Renal cortical epithelial cell (primary cell): ENCODE data around the gene TNKS1BP1. TPM values are rescaled to one million over a fixed set of nuclear protein-coding genes. Genes with fewer than 3 reads are reported as not detected.

ENCODE experiments used
- DNase-seq: peaks from one replicate; pipeline ENCODE4 v3.0.0-alpha.2; 2011; ENCODE audit warnings: low read depth
- total RNA-seq: library from RNA; depleted of rRNA; stranded (reverse); fragments of >200 nt; gene quantifications from 2 replicates; pipeline ENCODE4 v1.2.3, GENCODE V29; 2014

The TNKS1BP1 gene
- total RNA-seq, 1 donor from 2014 or later, result 157 TPM

DNA sequence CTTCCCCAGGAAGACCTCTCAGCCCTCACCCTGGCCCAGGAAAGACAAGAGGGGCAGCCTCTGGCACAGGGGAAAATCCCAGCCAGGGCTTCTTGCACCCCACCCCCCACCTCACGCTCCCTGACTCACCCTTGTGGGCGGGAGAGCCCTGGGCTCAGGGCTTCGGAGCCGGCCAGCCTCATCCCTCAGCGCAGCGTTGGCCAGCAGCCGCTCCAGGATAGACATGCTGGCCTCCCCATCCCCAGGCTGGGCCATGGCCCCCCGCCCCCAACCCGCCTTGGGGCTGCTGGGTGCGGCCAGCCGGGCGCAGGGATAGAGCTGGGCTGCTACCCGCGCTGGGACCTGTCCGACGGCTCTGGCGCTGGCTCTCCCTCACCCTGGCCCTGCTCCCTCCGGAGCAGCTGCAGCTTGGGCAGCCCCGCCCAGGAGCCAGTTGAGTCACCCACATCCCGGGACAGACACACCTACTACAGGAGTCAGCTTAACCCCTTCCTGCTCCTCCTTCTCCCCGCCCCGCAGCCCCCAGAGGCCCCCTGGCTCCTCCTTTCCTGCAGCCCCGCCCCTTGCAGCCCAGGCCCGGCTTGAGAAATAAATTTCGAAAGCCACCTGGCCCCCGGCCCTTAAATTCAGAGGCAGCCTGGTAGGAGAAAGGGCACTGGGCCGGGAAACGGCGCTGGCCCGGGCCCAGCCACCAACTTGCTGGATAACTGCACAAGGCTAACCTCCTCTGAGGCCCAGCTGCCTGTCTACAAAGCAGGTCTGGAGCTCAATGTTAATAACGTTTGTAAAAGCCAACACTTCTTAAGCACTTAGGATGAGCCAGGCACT, 13.4 kb downstream of the TNKS1BP1 start:
- DNase-seq, result peak; percentile 93

DNA sequence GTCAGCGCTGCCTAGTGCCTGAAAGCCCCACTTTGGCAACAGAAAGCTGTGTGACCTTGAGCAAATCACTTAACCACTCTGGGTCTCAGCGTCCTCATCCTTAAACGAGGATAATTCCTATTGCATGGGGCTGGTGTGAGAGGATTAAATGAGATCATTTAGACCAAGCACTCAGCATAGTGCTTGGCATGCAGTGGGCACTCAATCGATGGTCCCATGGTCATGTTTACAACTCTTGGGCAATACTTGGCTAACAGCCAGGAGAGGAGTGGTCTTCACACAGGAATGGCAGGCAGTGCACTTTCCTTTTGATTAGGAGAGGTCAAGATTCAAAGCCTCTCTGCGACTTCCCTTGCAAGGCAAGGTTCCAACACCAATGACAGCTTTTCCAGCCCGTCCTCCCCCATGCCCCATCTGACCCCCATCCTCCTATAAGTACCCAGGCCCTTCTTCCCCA, 14.1 kb downstream of the TNKS1BP1 start:
- DNase-seq, result peak; percentile 72

DNA sequence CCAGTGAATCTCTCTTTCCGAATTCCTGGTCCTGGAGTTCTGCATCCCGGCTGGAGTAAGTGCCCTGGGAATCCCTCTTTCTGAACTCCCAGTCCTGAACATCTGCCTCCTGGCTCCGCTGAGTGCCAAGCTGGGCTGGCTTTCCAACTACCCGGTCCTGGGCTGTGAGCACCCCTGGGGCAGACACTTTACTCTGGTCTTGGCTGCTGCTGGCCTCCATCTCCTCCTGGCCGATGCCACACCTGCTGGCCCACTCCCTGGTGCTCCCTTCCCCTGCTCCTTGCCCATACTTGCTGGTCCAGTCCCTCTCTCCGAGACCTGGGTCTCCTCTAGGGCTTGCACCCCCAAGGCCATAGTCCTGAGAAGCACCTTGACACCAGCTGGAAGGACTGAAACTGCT, 14.7 kb downstream of the TNKS1BP1 start:
- no peak for DNase-seq

DNA sequence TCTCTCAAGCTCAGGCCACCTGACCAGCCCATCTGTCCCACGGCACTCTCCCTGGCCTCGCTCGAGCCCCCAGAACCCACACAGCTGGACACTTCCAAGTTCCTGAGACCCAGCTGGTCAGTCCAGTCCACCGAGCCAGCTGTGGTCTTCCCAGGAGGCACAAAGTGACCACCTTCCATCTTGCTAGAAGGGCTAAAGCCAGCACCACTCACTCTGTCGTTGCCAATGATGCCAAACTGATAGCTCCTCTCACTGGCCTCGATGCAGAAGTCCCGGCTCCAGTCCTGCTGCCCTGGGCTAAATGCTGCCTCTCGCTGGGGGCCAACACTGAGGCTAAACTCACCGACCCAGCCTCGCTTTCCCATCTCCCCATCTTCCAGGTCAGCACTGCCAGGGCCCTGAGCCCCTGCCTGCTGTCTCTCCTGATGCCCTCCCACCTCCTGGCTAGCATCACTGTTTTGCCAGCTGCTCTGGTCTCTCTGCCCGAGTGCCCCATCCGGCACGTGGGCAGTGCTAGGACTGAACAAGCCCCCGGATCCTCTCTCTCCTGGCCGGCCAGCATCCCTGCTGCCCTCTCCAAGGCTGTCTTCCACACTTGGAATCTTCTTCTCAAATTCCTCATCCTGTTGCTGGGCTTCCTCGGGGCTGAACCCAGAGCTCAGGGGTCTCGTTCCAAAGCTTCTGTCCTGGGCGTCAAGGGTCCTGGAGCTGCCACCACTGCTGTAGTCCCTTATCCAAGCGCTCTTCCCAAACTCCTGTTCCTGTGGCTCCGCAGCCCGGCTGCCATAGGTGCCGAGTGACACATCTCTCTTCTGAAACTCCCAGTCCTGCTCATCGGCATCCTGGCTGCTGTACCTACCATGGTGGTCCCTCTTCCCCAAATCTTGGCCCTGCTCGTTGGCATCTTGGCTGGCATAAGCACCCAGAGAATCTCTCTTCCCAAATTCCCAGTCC, 15.4 kb downstream of the TNKS1BP1 start:
- no peak for DNase-seq

DNA sequence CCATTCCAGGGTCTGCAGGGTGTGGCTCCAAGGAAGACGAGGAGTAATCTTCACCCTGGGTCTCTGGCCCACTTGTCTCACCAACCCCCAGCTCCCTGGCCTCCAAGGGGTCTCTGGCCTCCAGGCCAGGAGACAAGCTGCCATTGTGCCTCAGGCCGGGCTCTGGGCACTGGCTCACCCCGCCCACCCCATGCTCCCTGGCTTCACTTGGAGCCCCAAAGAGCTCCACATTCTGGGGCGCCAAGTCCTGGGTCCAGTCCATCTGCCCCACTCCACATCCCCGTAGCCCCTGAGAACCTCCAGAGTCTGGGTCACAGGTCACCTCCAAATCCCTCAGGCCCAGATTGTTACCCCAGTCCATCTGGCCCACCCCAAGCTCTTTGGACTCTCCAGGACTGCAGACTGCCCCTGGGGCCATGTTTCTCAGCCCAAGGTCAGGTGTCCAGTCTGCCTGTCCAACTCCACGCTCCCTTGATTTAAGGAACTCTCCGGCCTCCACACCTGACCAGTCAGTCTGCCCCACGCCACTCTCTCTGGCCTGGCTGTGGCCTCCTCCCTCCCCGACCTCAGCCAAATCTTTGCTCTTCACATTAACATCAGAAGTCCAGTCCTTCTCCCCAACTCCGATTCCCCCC, 16.2 kb downstream of the TNKS1BP1 start:
- DNase-seq, result no peak

DNA sequence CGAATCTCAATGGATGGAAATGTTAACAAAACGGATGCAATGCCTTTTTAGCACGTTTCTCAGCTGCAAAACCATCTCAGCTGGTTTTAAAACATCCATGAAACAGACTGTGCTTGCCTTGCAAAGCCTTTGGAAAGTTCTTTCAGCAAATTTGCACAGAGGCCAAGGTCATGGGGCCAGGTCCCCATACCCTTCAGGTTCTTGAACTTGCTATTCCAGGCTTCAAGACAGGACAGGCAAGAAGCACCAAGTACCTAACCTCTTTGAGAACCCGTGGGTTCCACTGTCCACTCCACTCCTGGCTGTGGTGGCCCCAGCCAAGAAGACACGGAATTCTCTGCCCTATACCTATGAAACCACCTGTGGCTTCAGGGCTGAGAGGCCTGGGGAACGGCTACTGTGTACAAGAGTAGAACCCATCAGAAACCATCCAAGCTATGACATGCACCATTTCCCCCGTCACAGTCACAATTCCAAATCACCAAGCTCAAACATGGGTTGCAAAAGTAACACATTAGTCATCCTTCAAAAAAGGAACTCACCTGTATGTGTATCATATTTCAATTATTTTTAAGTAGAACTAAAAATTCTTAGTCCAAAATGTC, 17.0 kb downstream of the TNKS1BP1 start:
- DNase-seq, result no peak

DNA sequence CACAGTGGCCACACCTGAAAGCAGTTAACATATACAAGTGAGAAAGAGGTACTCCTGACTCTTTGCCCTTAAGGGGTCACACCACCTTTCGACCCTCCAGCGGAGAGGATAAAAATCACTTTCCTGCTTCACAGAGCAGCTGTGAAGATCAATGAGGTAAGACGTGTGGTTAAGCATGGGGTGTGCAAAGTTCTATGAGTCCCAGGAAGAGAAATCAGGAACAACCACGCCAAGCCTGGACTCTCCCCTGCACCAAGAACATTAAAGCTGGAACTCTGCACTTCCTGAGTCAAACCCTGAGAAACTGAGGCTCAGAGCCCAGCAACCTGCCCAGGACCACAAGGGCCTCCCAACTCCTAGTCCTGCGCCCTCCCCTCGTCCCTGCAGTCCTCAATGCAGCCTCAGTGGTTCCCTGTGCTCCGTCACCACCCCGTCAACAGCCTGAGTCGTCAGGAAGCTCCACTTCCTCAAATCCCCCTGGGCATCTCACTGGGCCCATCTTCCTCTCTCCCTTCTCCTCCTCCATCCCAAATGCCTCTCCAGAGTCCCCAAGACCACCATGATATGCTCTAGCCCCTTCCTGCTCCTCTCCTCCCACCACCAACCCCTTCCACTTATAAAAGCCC, 17.7 kb downstream of the TNKS1BP1 start:
- peak; percentile 39 for DNase-seq

DNA sequence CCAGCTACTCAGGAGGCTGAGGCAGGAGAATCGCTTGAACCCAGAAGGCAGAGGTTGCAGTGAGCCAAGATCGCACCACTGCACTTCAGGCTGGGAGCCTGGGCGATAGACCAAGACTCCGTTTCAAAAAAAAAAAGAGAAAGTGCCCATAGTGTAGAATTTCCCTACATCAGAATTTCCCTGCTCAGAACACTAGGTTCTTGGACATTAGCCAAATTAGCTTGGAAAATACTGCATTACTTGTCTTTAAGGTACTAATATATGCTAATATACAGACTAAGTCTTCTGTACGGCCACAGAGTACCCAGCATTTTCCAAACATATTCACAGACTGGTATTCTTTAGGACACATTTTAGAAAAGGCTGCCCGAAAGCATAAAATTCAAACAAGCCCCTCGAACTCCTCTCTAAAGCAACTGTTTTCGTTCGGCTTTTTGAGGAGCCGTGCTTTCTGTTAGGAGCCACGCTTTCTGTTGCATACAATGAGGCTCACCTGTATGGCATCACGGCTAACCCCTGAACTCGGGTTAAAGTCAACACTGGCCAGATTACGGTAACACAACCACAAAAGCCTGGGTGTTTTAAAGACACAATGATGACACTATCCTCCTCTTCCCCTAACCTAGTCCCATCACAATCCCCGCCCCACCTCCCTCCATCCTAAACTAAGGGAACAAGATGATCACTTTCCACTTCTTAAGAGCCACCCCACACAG, 18.4 kb downstream of the TNKS1BP1 start:
- peak; percentile 48 for DNase-seq

DNA sequence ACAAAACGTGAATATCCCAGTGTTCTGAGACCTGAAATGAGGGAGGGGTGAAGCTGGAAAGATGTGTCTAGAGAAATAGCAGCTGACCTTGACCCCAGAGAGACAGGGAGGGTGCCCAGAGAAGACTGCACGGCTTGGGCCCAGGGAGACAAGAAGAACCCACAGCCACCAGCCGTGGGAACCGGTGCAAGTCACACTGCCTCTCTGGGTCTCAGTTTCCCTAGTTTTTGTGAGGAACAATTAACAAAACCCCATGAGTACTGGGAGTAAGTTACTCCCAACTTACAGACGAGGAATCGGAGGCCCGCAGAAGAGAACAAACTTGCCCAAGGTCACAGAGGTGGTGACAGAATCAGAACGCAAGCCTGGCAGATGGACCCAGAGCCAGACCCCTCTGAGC, 19.2 kb downstream of the TNKS1BP1 start:
- no peak for DNase-seq

DNA sequence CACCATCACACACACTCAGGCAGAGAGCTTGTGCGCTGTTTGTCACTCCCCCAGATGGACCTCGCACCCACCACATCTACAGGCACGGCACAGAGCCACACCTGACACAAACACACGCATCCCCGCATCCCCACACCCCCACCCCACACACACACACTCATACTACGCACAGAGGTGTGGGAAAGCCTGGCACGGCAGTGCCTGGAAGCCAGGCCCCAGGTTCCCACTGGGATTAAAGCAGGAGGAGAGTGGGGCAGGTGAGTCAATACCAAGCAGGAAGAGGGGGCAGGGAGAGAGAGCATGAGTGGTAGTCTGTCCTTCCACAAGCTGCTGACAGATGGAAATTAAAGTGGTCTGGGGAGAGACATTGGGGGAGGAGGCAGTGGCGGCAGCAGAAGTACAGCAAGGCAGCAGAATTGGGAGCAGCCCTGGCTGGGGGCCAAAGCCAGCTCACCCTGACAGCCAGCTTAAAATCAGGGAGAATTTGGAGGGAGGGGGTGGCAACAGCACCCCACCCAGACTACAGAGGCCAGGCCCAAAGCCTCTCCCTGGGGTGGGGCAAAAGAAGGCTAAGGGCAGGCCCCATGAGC, 20.7 kb downstream of the TNKS1BP1 start:
- no peak for DNase-seq

DNA sequence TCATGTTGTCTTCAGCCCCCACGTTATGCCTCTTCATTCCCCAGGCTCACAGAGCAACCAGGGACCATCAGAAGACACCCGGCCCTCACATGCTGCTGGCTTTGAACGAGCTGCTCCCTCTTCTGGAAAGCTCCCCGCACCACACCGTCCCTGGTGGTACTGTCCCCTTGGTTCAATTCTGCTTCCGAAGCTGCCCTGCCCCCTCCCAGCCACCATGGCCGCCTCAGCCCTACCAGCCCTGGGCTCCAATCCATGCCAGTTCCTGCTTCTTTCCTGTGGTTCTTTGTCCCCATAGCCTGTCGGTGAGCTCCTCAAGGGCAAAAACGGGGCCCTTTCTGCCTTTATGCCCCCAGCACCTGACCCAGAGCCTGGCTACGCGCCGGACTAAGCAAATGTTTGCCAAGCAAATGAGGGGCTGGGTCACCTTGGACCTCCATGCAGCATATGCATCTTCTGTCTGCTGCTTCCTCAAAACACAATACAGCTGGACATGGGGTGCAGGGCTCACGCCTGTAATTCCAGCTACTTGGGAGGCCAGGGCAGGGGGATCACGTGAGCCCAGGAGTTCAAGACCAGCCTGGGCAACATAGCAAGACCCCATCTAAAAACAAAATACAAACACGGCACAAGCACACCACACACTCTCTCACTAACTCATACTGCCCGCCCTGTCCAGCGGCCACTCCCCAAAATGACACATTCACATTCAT, 21.3 kb downstream of the TNKS1BP1 start:
- DNase-seq, result no peak

DNA sequence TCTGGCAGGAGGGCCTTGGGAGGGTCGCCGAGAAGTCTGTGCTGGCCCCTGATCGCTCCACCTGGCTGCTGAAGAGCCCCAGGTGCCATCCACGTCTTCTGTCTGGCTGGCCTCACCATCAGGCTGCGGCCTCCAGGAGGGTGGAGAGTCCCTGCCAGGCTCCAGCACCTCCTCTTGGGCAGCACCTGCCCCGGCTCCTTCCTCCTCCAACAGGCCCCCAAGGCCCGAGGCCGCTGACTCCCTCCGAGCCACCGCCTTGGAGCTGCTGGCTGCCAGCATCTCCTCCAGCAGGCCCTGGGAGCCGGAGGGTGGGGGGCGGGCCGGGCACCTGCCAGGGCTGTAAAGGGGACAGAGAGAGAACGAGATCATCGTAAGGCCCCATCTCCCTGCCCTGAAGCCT, 22.3 kb downstream of the TNKS1BP1 start:
- DNase-seq, result no peak

DNA sequence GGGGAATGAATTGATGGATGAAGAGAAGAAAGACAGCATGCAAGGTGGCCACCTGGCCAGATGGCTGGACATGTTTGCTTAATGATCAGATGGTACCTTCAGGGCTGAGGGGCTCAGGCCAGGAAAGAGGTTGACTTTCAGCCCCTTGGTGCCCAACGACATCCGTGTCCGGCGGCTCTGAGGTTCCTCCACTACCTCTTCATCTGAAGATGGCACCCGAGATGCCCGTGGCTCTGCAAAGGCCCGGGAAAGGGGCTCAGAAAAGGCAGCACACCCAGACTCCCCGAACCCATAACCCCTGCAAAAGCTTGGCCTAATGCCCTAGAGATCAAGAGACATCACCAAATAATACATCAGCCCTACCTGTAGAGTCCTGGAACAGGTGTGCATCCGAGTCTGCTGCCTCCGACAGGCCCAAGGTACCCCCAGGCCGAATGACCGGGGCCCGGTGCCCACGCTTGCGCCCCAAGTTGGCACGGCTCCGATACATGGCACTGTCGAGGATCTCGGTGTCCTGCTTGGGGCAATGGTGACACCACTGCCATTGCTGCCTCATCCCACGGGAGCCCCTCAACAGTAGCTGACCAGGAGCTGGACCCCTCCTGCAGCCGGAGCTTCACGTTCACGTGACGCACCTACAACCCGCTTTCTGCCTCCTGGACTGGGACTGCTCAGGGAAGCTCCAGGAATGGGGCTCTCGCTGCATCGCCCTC, 22.9 kb downstream of the TNKS1BP1 start:
- no peak for DNase-seq

DNA sequence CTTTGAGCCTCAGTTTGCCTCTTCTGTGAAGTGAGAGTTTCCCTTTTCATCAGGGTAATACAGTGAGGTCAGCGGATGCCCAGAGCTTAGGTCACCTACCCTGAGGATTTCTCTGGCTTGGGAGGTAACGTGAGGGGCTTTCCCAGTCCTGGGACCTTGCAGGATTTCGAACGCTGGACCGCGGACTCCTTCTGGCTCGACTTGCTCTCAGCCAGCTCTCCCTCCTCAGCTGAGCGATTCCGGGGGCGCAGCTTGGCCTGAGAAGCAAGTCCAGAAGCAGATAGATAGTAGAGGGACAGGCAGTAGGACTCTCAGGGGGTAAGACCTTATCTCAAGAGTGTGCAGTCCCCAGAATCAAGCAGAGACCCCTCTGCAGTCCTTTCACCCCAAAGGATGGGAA, 24.0 kb downstream of the TNKS1BP1 start:
- DNase-seq, result no peak

DNA sequence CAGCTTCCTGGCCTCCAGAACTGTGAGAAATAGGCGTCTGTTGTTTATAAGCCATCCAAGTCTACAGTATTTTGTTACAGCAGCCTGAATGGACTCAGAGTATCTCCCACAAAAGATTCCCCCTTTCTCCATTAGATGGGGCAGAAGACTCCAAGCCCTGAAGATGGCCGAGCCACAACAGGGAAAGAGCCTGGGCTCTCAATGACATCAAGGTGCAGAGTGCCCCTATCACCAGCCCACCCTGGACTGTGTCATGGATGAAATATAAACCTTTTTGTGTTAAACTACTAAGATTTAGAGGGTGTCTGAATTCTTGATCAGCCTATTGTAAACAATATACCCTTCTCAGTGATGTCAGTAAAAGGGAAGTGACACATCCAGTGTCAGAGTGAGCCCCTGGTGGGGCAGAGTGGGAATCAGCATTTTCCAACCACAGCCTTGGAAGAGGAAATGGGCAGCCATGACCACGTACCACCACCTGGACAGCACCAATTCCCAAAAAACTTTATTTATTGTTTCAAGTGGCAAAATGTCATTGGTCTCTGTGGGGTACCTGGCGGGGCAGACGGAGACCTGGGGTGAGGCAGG, 25.5 kb downstream of the TNKS1BP1 start:
- DNase-seq, result no peak

DNA sequence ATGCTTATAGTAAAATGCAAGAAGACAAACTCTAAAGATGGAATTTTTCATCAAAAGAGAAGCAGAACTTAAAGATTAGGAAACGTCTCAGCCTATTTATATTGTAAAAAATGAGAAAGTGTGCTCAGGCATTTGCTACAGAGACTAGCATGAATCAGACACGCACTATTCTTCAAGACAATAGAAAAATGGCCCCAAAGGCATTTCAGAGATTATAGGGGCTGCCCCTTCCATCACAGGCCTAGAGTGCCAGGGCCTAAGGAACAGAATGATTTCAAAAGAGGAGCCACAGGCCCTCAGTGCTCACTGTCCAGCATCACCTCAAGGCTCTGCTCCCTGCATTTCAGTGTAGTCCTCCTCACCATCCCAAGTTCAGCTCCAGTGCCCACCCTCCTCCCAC, 27.5 kb downstream of the TNKS1BP1 start:
- DNase-seq, result no peak

DNA sequence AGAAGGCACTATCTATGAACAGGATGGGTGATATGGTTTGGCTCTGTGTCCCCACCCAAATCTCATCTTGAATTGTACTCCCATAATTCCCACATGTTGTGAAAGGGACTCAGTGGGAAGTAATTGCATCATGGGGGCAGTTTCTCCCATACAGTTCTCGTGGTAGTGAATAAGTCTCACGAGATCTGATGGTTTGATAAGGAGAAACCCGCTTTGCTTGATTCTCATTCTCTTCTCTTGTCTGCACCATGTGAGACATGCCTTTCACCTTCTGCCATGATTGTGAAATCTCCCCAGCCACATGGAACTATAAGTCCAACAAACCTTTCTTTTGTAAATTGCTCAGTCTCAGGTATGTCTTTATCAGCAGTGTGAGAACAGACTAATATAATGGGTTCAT, 28.5 kb downstream of the TNKS1BP1 start:
- DNase-seq, result peak; percentile 40
